ENCODE results near the gene DLL3. TPM values are rescaled to one million over a fixed set of nuclear protein-coding genes. Genes with fewer than 3 reads are reported as not detected.

Gene DLL3
- total and polyA plus RNA-seq, 10 donors: 0.16 to 0.68 (median 0.52) TPM; not detected in 5

GRCh38 chr19:39518458-39518857 is 19.7 kb downstream of the DLL3 start:
- Histone ChIP-seq H3K9me3 (no peaks in the 10 kb centered on the region), H3K4me1 (peaks cover 11 to 20% (median 17%) of the 10 kb centered on the region in 6 donors), H3K4me3 (no peak overlapping the region), H3K27me3 (replicated peaks in 1 of 7) (peaks cover 0 to 57% (median 37%) of the 10 kb centered on the region in 7 donors), H3K27ac (no peak overlapping the region), H3K36me3 (no peaks in the 10 kb centered on the region)
- no peak for TF ChIP-seq POLR2AphosphoS5 (IDR thresholded peaks at IDR 0.05)
- TF ChIP-seq CTCF (IDR thresholded peaks at IDR 0.05 in 8 of 11, conservative IDR thresholded peaks at IDR 0.05 in 3 of 11): no peak
- TF ChIP-seq POLR2A (IDR thresholded peaks at IDR 0.05): no peak
- DNase-seq: peak; percentile 8
- WGBS, 5 donors: 49 to 70% (median 68%) methylated on average over 5 of the region's 5 CpGs
- intact Hi-C loops (cut with DNase I; ENCODE audit: low total_unique reads): no loop called here

GRCh38 chr19:39518975-39519374 is 20.2 kb downstream of the DLL3 start:
- Histone ChIP-seq H3K27ac (no peak overlapping the region), H3K4me3 (no peak overlapping the region), H3K4me1 (peaks cover 11 to 20% (median 17%) of the 10 kb centered on the region in 6 donors), H3K36me3 (no peaks in the 10 kb centered on the region), H3K27me3 (replicated peaks in 1 of 7) (peaks cover 0 to 52% (median 34%) of the 10 kb centered on the region in 7 donors), H3K9me3 (no peaks in the 10 kb centered on the region)
- TF ChIP-seq POLR2AphosphoS5 (IDR thresholded peaks at IDR 0.05) (no peak), POLR2A (IDR thresholded peaks at IDR 0.05) (no peak), CTCF (IDR thresholded peaks at IDR 0.05 in 8 of 11, conservative IDR thresholded peaks at IDR 0.05 in 3 of 11) (no peak)
- peak; percentile 11 for DNase-seq
- intact Hi-C loops (cut with DNase I; ENCODE audit: low total_unique reads): no loop called here
- 57 to 78% (median 75%) methylated on average over 9 of the region's 9 CpGs for WGBS, 5 donors

- TF ChIP-seq POLR2A (IDR thresholded peaks at IDR 0.05) (no peak), POLR2AphosphoS5 (IDR thresholded peaks at IDR 0.05) (no peak), CTCF (IDR thresholded peaks at IDR 0.05 in 8 of 11, conservative IDR thresholded peaks at IDR 0.05 in 3 of 11) (no peak)
- no peaks in the 10 kb centered on the region for H3K9me3 ChIP-seq
- H3K27me3 ChIP-seq (replicated peaks in 1 of 7): peaks cover 0 to 33% (median 16%) of the 10 kb centered on the region in 7 donors
- no peaks in the 10 kb centered on the region for H3K36me3 ChIP-seq
- 84 to 96% (median 86%) methylated on average over 8 of the region's 8 CpGs for WGBS, 5 donors
- no peak overlapping the region for H3K4me3 ChIP-seq
- peaks cover 0 to 7% (median 5%) of the 10 kb centered on the region in 6 donors for H3K4me1 ChIP-seq
- peak; percentile 13 for DNase-seq
- intact Hi-C loops (cut with DNase I; ENCODE audit: low total_unique reads): no loop called here
- no peak overlapping the region for H3K27ac ChIP-seq
These were observed 22.1 kb downstream of the DLL3 start for GRCh38 chr19:39520541-39521484.

GRCh38 chr19:39524495-39524894 is 25.7 kb downstream of the DLL3 start:
- Histone ChIP-seq H3K4me3 (no peak overlapping the region), H3K9me3 (no peaks in the 10 kb centered on the region), H3K4me1 (peaks cover 0 to 2% (median 0%) of the 10 kb centered on the region in 6 donors), H3K27ac (no peak overlapping the region), H3K36me3 (peaks cover 0 to 7% (median 0%) of the 10 kb centered on the region in 6 donors), H3K27me3 (replicated peaks in 1 of 7) (no peaks in the 10 kb centered on the region)
- intact Hi-C loops (cut with DNase I; ENCODE audit: low total_unique reads): no loop called here
- WGBS, 5 donors: 66 to 83% (median 70%) methylated on average over 8 of the region's 8 CpGs
- TF ChIP-seq CTCF (IDR thresholded peaks at IDR 0.05 in 8 of 11, conservative IDR thresholded peaks at IDR 0.05 in 3 of 11) (no peak), POLR2AphosphoS5 (IDR thresholded peaks at IDR 0.05) (no peak), POLR2A (IDR thresholded peaks at IDR 0.05) (no peak)
- no peak for DNase-seq

All from spleen (tissue), 11 donors.